WI38 (cell line): Measurements from ENCODE around the gene GPC5.

Experiments used
- H3K4me3 ChIP-seq: 2 replicates; pipeline ENCODE4 v1.5.1; 2011; ENCODE audit warnings: low read depth, mild to moderate bottlenecking, control low read depth, low read length
- TF ChIP-seq, protein P1 (sequence below): IDR thresholded peaks from 2 replicates; pipeline ENCODE4 v1.5.1; 2012; ENCODE audit warnings: low read depth, mild to moderate bottlenecking, control low read depth, low read length

Gene GPC5

DNA sequence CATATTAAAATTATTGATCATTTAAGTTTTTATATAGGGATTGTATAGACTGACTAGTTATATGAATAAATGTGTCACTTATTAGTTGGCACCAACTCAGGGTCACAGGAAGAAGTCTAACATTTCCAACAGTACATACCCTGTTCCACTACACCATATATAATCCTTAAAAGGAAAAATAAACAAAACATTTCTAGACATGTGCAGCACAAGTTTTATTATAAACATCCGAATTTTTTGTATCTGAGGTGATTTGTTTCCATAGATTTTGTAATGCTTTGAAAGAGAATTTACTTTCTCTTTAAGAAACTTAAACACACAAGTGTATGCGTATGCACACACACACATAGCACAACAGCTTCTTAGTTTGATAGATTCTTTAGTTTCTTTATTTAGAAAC is 1409.5 kb downstream of the GPC5 start:
- TF ChIP-seq, protein P1, sequence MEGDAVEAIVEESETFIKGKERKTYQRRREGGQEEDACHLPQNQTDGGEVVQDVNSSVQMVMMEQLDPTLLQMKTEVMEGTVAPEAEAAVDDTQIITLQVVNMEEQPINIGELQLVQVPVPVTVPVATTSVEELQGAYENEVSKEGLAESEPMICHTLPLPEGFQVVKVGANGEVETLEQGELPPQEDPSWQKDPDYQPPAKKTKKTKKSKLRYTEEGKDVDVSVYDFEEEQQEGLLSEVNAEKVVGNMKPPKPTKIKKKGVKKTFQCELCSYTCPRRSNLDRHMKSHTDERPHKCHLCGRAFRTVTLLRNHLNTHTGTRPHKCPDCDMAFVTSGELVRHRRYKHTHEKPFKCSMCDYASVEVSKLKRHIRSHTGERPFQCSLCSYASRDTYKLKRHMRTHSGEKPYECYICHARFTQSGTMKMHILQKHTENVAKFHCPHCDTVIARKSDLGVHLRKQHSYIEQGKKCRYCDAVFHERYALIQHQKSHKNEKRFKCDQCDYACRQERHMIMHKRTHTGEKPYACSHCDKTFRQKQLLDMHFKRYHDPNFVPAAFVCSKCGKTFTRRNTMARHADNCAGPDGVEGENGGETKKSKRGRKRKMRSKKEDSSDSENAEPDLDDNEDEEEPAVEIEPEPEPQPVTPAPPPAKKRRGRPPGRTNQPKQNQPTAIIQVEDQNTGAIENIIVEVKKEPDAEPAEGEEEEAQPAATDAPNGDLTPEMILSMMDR: no peak

DNA sequence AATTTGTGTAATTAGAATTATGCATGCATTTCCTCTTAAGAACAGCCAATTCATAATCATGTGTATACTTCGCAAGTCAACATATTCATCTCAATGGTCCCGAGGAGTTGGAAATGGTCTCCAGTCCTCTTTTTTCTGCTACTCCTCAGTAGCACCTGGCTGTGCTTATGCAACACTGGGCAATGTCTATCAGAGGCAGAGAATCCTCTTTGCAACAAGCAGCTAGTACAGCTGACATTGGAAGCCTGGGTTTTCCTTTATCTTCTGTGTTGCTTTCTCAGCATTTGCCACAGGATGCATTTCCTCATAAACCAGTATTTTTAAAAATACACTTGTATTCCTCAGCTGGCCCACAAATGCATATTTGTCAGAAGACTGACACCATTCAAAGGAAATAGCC is 1422.9 kb downstream of the GPC5 start:
- no peak overlapping the region for H3K4me3 ChIP-seq
- TF ChIP-seq, protein P1: no peak

More for the DNA sequence above, 1409.5 kb downstream of the GPC5 start:
- H3K4me3 ChIP-seq: no peak overlapping the region

DNA sequence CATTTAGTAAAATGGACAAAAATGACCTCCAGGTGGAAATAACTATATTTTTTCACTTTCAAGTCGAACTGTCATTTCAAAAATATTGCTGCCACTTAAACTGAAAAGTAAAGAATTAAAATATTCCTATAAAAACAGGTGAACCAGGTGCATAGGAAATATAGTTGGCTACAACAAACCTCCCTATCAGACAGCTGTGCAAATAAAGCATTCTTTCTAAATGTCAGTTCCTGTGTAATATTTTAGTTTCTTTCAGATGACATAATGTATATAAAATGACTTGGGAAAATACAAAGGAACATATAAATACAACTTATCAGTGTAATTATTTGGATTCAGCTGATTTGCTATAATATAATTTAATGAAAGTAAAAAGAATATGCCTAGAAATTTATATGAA is 1424.6 kb downstream of the GPC5 start:
- no peak overlapping the region for H3K4me3 ChIP-seq
- TF ChIP-seq, protein P1: no peak

DNA sequence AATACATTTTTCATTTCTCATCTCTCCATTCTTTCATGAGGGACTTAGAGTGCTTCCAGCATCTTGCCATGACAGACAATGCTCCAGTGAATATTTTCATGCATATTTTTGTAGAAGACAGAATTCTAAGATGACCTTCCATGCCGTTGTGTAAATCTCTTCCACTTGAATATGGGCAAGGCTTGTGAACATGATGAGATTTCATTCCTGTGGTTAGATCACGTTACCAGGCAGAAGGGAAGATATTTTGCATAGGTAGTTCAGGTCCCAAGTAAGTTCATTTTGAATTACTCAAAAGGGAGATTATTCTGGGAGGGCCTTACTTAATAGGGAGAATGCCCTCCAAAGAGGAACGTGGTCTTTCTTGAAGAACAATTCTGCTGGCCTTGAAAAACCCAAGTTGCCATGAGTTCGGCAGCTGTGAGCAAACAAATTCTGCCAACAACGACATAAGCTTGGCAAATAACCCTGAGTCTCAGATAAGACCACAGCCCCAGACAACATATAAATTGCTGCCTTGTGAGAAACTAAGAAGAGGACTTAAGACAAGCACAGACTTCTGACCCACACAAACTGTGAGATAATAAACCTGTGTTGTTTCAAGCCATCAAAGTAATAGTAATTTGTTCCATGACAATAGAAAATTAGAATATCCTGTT is 1427.6 kb downstream of the GPC5 start:
- H3K4me3 ChIP-seq: no peak overlapping the region
- TF ChIP-seq, protein P1: no peak

DNA sequence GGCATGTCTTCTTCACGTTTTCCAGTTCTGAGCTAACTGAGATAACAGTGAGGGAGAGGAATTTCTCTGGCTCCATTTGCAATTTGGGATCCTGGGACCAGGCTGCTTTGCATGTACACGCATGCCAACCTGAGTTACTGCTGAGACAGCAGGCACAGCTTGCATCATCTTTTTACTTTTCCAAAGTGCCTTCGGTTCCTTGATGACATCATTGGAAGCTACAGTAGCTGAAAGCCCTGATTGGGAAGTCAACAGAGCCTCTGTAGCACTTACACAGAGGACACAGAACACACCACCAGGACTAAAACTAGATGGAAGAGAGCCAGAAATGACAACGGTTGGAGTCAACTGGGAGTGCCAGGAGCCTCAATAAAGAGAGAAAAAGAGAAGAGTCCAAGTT is 1429.1 kb downstream of the GPC5 start:
- TF ChIP-seq, protein P1: no peak
- no peak overlapping the region for H3K4me3 ChIP-seq

DNA sequence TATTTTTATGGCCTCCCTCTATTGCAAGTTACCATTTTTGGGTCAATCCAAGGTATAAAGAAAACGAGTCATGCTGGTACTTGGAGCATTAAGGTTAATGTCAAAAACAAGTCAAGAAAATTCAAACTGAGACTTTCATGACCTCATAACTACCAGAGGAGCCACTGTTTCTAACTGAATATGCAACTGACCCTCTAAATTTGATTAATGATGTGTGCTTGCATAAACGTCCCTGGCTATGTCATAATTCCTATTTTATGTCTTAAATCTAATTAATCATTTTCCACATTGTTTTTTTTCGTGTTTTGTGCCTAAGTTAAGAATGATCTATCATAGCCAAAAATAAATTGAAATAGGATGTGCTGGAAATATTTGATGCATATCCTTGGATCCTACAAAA is 1431.5 kb downstream of the GPC5 start:
- H3K4me3 ChIP-seq: no peak overlapping the region
- TF ChIP-seq, protein P1: no peak

DNA sequence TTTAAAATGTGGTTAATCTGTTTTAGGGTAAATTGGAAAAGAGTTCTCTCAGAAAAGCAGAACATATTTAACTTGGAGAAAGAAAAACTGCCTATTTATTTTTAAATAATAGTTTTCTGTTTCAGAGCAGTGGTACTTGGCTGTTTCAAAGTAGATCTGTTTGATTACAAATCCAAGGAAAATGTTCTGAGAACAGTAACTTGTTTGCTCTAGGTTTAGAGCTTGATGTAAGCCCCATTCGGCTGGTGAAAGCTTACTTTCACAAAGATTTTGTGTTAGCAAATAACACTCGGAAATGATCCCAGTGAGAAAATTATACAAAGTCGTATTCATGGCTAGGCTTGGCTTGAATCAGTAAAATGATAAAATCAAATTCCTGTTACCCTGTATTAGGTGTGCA is 1432.4 kb downstream of the GPC5 start:
- TF ChIP-seq, protein P1: no peak
- H3K4me3 ChIP-seq: no peak overlapping the region
